OCI-LY1 (cell line): ENCODE results near the gene CMTM4.

ENCODE experiments used
- CTCF ChIP-seq: fragments of 200-600 bp; sonication (generic), shearing (Covaris generic); IDR thresholded peaks from 2 replicates; pipeline ENCODE4 v1.5.1; 2017; ENCODE audit warnings: mild to moderate bottlenecking, antibody characterized with exemption, low read length, moderate library complexity, mixed read lengths
- EZH2 ChIP-seq: fragments of 200-600 bp; sonication (generic), shearing (Covaris generic); IDR thresholded peaks from 2 replicates; pipeline ENCODE4 v1.8.0; 2017; ENCODE audit warnings: borderline replicate concordance, mixed run types, mild to moderate bottlenecking, antibody characterized with exemption, low read length, moderate library complexity, mixed read lengths

- TF ChIP-seq CTCF (no peak), EZH2 (no peak)
These were observed 1.0 kb downstream of the CMTM4 start for GRCh38 chr16:66695471-66695934.
